Thyroid gland (tissue), 4 donors: ENCODE results near the gene ZC2HC1B. TPM values are rescaled to one million over a fixed set of nuclear protein-coding genes. Genes with fewer than 3 reads are reported as not detected.
A peak's percentile ranks its signal among the peaks of the same experiment; 100 is the strongest.

Source experiments
- DNase-seq, 2 donors: peaks; one replicate each; pipeline ENCODE4 v3.0.0-alpha.2; 2019
- H3K27ac ChIP-seq, 3 donors: fragments of 200-600 bp; sonication (generic); 1 replicate in 2 of 3; 2 replicates in 1 of 3; pipeline ENCODE4 v1.5.1; 2016 to 2019; ENCODE audit warnings: mild to moderate bottlenecking in 1 of 3, moderate library complexity in 1 of 3
- H3K27me3 ChIP-seq: fragments of 200-600 bp; sonication (generic); one replicate; pipeline ENCODE4 v1.5.1; 2019
- H3K36me3 ChIP-seq, 2 donors: fragments of 200-600 bp; sonication (generic); one replicate each; pipeline ENCODE4 v1.5.1; 2016 to 2019
- H3K4me1 ChIP-seq, 2 donors: fragments of 200-600 bp; sonication (generic); one replicate each; pipeline ENCODE4 v1.5.1; 2017 to 2019
- H3K4me3 ChIP-seq, 3 donors: fragments of 200-600 bp; sonication (generic); replicated peaks in 1 of 3; 1 replicate in 2 of 3; 2 replicates in 1 of 3; pipeline ENCODE4 v1.5.1; 2016; ENCODE audit warnings: mild to moderate bottlenecking in 1 of 3
- H3K9me3 ChIP-seq: fragments of 200-600 bp; sonication (generic); one replicate; pipeline ENCODE4 v1.5.1; 2017
- POLR2A ChIP-seq, 2 donors: fragments of 450-650 bp; IDR thresholded peaks; one replicate each; pipeline ENCODE4 v1.6.1; 2017; ENCODE audit warnings: antibody characterized with exemption in 2 of 2, mild to moderate bottlenecking in 2 of 2, moderate library complexity in 1 of 2
- WGBS, 2 donors: methylation state at CpG; one replicate each; pipeline ENCODE4 v1.1.5; 2017; 5-methylcytosine and 5-hydroxymethylcytosine counted together
- intact Hi-C: fragments of 100-400 bp; cut with DNase I; formaldehyde crosslinking; loops from one replicate; pipeline ENCODE4 v1.15.1; 2023
- total RNA-seq, 4 donors: library from RNA; depleted of rRNA; stranded (reverse); fragments of >200 nt; gene quantifications; one replicate each; pipeline ENCODE4 v1.2.3, GENCODE V29; 2016
- TF ChIP-seq, protein P1 (sequence below), 6 experiments: fragments of 200-600 bp in 3 of 6; fragments of 450-650 bp in 3 of 6; sonication (generic) in 3 of 6; IDR thresholded peaks; one replicate each; pipeline ENCODE4 v1.5.1; 2016 to 2019; ENCODE audit warnings: antibody characterized with exemption in 6 of 6, mild to moderate bottlenecking in 2 of 6, inconsistent platforms in 1 of 6, moderate library complexity in 1 of 6

The ZC2HC1B gene
- total RNA-seq, 4 donors from 2014 or later = not detected

DNA sequence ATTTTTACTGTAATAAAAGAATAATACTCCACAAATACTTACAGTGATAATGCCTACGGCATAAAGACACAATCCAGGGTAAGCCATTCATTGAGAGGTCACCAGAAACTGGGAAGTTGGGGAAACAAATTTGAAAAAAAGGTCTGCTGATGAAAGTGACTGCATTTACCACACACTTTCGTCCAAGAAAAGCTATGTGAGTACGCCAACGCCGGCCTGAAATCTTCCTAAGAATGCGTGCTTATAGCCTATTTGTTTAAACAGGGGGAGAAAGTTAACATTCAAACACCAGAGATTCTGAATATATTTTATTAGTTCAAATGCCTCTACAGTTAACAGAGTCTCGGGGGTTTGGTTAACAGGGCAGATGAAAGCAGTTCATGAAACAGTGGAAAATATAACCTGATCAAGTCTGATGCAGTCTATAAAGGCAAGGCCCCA lies 21.8 kb upstream of the ZC2HC1B start:
- intact Hi-C loops = loop anchor here (10.0 kb wide), 2 partner anchors 168 to 258 kb away; partner anchors contain the start of gene PHACTR2
- H3K9me3 ChIP-seq = no peaks in the 10 kb centered on the region
- peak in 1 of 2 donors; percentile 14 for DNase-seq
- WGBS, 2 donors = 22% methylated on average over 7 of the region's 7 CpGs
- peak overlapping the region; percentile 56 to 90 (median 86) for H3K4me3 ChIP-seq
- H3K27me3 ChIP-seq = no peaks in the 10 kb centered on the region
- H3K36me3 ChIP-seq = peaks cover 4 to 25% of the 10 kb centered on the region in 2 donors
- peak overlapping the region; percentile 92 to 97 (median 95) for H3K27ac ChIP-seq
- H3K4me1 ChIP-seq = peaks cover 6 to 7% of the 10 kb centered on the region in 2 donors
- TF ChIP-seq, protein P1, sequence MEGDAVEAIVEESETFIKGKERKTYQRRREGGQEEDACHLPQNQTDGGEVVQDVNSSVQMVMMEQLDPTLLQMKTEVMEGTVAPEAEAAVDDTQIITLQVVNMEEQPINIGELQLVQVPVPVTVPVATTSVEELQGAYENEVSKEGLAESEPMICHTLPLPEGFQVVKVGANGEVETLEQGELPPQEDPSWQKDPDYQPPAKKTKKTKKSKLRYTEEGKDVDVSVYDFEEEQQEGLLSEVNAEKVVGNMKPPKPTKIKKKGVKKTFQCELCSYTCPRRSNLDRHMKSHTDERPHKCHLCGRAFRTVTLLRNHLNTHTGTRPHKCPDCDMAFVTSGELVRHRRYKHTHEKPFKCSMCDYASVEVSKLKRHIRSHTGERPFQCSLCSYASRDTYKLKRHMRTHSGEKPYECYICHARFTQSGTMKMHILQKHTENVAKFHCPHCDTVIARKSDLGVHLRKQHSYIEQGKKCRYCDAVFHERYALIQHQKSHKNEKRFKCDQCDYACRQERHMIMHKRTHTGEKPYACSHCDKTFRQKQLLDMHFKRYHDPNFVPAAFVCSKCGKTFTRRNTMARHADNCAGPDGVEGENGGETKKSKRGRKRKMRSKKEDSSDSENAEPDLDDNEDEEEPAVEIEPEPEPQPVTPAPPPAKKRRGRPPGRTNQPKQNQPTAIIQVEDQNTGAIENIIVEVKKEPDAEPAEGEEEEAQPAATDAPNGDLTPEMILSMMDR (IDR thresholded peaks at IDR 0.05) = no peak
- TF ChIP-seq POLR2A (IDR thresholded peaks at IDR 0.05) = no peak

DNA sequence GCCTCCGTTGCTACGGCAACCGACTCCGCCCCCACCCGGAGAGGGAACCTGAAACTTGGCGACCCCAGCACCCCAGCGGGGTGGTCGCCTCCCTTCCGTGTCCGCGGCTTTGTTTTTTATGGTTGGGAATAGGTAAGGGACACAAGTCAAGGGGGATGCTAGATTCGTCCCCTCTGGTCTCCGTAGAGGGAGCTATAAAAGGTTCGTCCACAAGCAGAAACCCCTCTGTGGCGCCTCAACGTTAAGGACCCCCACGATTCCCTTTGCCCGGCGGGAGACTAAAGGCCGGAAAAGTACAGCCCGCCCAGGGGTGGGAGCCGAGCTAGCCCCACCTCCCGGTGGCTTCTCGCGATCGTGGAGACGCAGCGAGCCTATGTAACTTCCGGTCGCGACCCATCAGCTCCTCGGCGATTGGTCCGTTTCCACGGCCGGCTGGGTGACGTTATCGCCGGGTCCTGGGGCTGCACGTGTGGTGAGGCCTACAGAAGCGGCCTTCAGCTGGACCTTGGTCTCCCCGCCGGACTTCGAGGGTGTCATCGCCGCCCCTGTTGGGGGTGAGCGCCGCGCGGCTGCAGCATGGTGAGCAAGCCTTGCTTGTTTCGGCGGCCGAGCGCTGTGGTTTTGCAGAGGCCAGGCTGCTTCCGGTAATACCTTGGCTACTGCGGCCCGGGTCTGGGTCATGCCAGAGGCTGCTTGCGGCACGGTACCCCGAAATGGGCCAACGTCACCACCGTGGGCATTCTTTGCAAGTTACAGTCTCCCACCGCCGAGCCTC lies 21.2 kb upstream of the ZC2HC1B start, which contains the start of gene LTV1:
LTV1 (plus strand) TSS at position 437 of the 775 bp plus-strand sequence; CDS start at position 577, 140 bp downstream.
- DNase-seq = peak; percentile 96
- peak within 1 kb of the TSS; percentile 92 to 97 (median 95) for H3K27ac ChIP-seq
- intact Hi-C loops = loop anchor here (10.0 kb wide), 2 partner anchors 168 to 258 kb away; partner anchors contain the start of gene PHACTR2
- 0 to 1% methylated on average over 29 to 47 of the region's 64 CpGs for WGBS, 2 donors
- peaks cover 6 to 7% of the 10 kb centered on the region in 2 donors for H3K4me1 ChIP-seq
- no peaks in the 10 kb centered on the region for H3K27me3 ChIP-seq
- H3K9me3 ChIP-seq = no peaks in the 10 kb centered on the region
- H3K4me3 ChIP-seq = peak within 1 kb of the TSS; percentile 56 to 90 (median 86)
- peaks cover 4 to 25% of the 10 kb centered on the region in 2 donors for H3K36me3 ChIP-seq
- TF ChIP-seq POLR2A (IDR thresholded peaks at IDR 0.05) = peak; percentile 50 to 81
- TF ChIP-seq, protein P1 (IDR thresholded peaks at IDR 0.05) = no peak

DNA sequence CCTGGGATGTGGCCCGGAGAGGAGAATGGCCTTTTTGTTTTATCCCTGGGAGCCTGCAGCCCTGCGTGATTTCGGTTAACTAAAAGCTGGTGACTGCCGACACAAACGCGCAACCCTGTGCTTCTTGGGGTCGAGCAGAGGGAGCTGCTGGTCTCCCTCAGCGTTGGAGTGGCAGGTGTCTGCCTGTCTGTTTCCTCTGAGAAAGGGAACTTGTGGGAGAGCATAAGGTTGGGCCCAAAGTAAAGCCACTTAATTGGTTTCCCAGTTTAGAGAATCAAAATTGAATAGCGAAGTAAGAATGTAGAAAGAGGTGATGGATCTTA lies 20.6 kb upstream of the ZC2HC1B start:
- H3K4me1 ChIP-seq = peaks cover 6 to 7% of the 10 kb centered on the region in 2 donors
- peak overlapping the region; percentile 56 to 90 (median 86) for H3K4me3 ChIP-seq
- 2 to 3% methylated on average over 8 to 9 of the region's 9 CpGs for WGBS, 2 donors
- no peak for DNase-seq
- no peaks in the 10 kb centered on the region for H3K9me3 ChIP-seq
- peaks cover 4 to 29% of the 10 kb centered on the region in 2 donors for H3K36me3 ChIP-seq
- peak overlapping the region in 2 of 3 donors; percentile 92 to 97 for H3K27ac ChIP-seq
- H3K27me3 ChIP-seq = no peaks in the 10 kb centered on the region
- intact Hi-C loops = loop anchor here (10.0 kb wide), 2 partner anchors 169 to 259 kb away; partner anchors contain the start of gene PHACTR2
- TF ChIP-seq, protein P1 (IDR thresholded peaks at IDR 0.05) = no peak
- TF ChIP-seq POLR2A (IDR thresholded peaks at IDR 0.05) = no peak

DNA sequence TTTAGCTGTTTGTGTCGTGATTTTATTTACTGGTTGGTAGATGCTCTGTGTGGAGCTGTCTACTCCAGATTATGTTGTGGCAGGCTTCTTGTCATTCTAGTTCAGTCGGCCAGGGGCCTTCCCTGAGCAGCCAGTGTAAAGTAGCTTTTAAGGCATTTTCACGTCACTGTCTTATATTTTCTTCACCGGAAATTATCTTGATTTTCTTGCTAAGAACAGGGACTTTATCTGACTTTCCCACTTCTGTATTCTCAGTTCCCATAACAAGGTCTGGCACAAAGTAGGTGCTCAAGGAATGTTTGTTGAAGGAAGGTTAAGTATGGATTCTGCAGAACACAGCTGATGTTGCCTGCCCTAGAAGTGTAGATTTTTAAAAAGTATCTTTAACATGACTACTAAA lies 20.3 kb upstream of the ZC2HC1B start:
- no peak for TF ChIP-seq POLR2A (IDR thresholded peaks at IDR 0.05)
- TF ChIP-seq, protein P1 (IDR thresholded peaks at IDR 0.05) = no peak
- peak overlapping the region; percentile 56 to 90 (median 86) for H3K4me3 ChIP-seq
- no peaks in the 10 kb centered on the region for H3K27me3 ChIP-seq
- WGBS, 2 donors = 12 to 26% methylated on average over 4 of the region's 4 CpGs
- peak overlapping the region in 1 of 3 donors; percentile 97 for H3K27ac ChIP-seq
- intact Hi-C loops = loop anchor here (10.0 kb wide), 2 partner anchors 169 to 259 kb away; partner anchors contain the start of gene PHACTR2
- no peak for DNase-seq
- peaks cover 6 to 7% of the 10 kb centered on the region in 2 donors for H3K4me1 ChIP-seq
- H3K36me3 ChIP-seq = peaks cover 4 to 32% of the 10 kb centered on the region in 2 donors
- H3K9me3 ChIP-seq = no peaks in the 10 kb centered on the region
